ENCODE data around the gene GOLPH3. TPM values are rescaled to one million over a fixed set of nuclear protein-coding genes. Genes with fewer than 3 reads are reported as not detected.

GOLPH3 gene
- total and polyA plus RNA-seq, 2 of the 8 experiments (the other 6 are each of a cell fraction or from before 2014, with no cell fraction given): 53.7 to 93.6 TPM

DNA sequence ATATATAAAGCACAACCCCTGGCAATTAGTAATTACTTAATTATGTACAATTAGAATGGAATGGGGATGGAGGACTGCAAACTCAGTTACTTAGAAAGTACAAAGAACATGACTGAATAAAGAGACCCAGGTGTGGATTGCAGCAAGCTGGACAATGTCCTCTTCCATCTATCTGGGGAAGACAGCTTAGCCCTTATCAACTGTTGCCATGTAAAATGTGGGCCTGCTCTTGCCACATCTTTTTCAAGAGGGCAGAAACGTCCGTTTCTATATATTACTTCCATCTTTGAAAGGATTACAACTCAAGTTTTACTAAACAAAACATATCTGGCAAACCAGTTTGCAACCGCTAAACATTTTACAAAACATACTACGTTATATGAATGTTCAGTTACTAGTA lies 26.2 kb downstream of the GOLPH3 start:
- no peak for FAIRE-seq

More for the DNA sequence above, 26.2 kb downstream of the GOLPH3 start:
- Histone ChIP-seq H2BK15ac (ENCODE audit: low read length) (no peak overlapping the region), H4K20me1 (replicated peaks in 1 of 2; ENCODE audit: control insufficient read depth in 1 of 2, insufficient read depth in 2 of 2, low read length in 2 of 2) (peaks cover 11 to 21% of the 10 kb centered on the region in 2 experiments), H3K14ac (ENCODE audit: insufficient read length) (no peak overlapping the region), H2AFZ (ENCODE audit: low read length) (no peak overlapping the region), H2BK5ac (ENCODE audit: low read depth, low read length) (no peak overlapping the region), H3K4me1 (replicated peaks in 1 of 4; ENCODE audit: control insufficient read depth in 3 of 4, insufficient read depth in 4 of 4, low read length in 3 of 4) (no peaks in the 10 kb centered on the region), H4K91ac (replicated peaks; ENCODE audit: insufficient read length, low read length) (no peak overlapping the region), H3K23me2 (ENCODE audit: low read depth, low read length) (no peaks in the 10 kb centered on the region), H3K56ac (replicated peaks; ENCODE audit: insufficient read length, low read depth, low read length) (no peak overlapping the region), H2AK5ac (ENCODE audit: low read depth, low read length) (no peak overlapping the region), H3K4me3 (ENCODE audit: extremely low read depth in 1 of 4, insufficient read depth in 2 of 4, low read depth in 3 of 4, low read length in 4 of 4) (no peak overlapping the region), H3K79me2 (ENCODE audit: control insufficient read depth in 1 of 2, insufficient read depth in 2 of 2, low read length in 2 of 2) (peaks cover 5 to 97% of the 10 kb centered on the region in 2 experiments), H3K9me3 (ENCODE audit: insufficient read depth in 2 of 2, low read depth in 1 of 2, low read length in 1 of 2) (no peaks in the 10 kb centered on the region), H3K23ac (ENCODE audit: insufficient read length) (no peak overlapping the region), H2BK12ac (ENCODE audit: low read depth, low read length) (no peak overlapping the region), H3K27ac (ENCODE audit: low read depth, low read length) (no peak overlapping the region), H3K4ac (replicated peaks; ENCODE audit: insufficient read length, low read depth, low read length) (no peak overlapping the region), H4K8ac (ENCODE audit: extremely low read depth, insufficient read depth, low read length) (no peak overlapping the region), H3K4me2 (ENCODE audit: insufficient read depth in 1 of 2, low read depth in 2 of 2, low read length in 2 of 2) (no peak overlapping the region), H2BK120ac (replicated peaks; ENCODE audit: low read depth, low read length) (no peak overlapping the region), H3K36me3 (ENCODE audit: control insufficient read depth in 2 of 4, insufficient read depth in 4 of 4, low read length in 3 of 4) (peaks cover 0 to 6% (median 2%) of the 10 kb centered on the region in 4 experiments; a peak in 3 of 8 replicates), H2BK20ac (ENCODE audit: low read length) (no peak overlapping the region), H4K5ac (ENCODE audit: insufficient read length, low read depth, low read length) (no peak overlapping the region), H3K79me1 (ENCODE audit: low read depth, low read length) (no peaks in the 10 kb centered on the region; the same call in 1 of the 2 replicates), H3K9ac (replicated peaks in 1 of 4; ENCODE audit: extremely low read depth in 1 of 4, low read depth in 3 of 4, low read length in 3 of 4) (no peak overlapping the region), H3K18ac (ENCODE audit: extremely low read depth, low read length) (no peak overlapping the region), H3K27me3 (replicated peaks in 1 of 4; ENCODE audit: control insufficient read depth in 3 of 4, extremely low read depth in 1 of 4, insufficient read depth in 3 of 4, low read length in 3 of 4) (no peaks in the 10 kb centered on the region)
- POLR2A ChIA-PET (ENCODE audit: partially characterized antibody): interaction anchor here (1.6 to 1.8 kb wide), 2 partner anchors 10 to 24 kb away, joined by 3 to 5 read pairs; no protein-coding TSS in a partner anchor
- WGBS, 2 experiments (ENCODE audit: extremely low coverage in 1 of 2, insufficient coverage in 1 of 2, insufficient read length in 1 of 2, insufficient replicate concordance in 2 of 2, low coverage in 1 of 2, low lambda C conversion rate in 2 of 2, missing lambda C conversion rate in 1 of 2): 87% methylated on average over 4 of the region's 4 CpGs; no CpG with 5 or more reads in 1 of the 2 experiments
- CTCF ChIA-PET (ENCODE audit: partially characterized antibody): interaction anchor here (1.0 to 1.2 kb wide), 3 partner anchors 13 to 198 kb away, joined by 3 to 6 read pairs (median 4); no protein-coding TSS in a partner anchor
- TF ChIP-seq GTF2F1 (IDR thresholded peaks at IDR 0.05; ENCODE audit: borderline replicate concordance, low read depth, low read length): no peak
- TF ChIP-seq CHD2 (IDR thresholded peaks at IDR 0.05; ENCODE audit: low read length): no peak
- DNase-seq (ENCODE audit: low read depth in 1 of 2, low spot score in 2 of 2): no peak

Measured in H1 (cell line).